Esophagus squamous epithelium (tissue), 5 donors: ENCODE results near the gene VASH1. TPM values are rescaled to one million over a fixed set of nuclear protein-coding genes. Genes with fewer than 3 reads are reported as not detected.

Experiments
- DNase-seq: peaks from one replicate; lab custom pipeline; 2025; lab: John Stamatoyannopoulos, UW
- H3K27ac ChIP-seq, 4 donors: fragments of 200-600 bp; sonication (generic); one replicate each; pipeline ENCODE4 v1.5.1; 2016 to 2019; ENCODE audit warnings: mild to moderate bottlenecking in 1 of 4
- H3K27me3 ChIP-seq, 4 donors: fragments of 200-600 bp; sonication (generic); 1 replicate in 3 of 4; 2 replicates in 1 of 4; pipeline versions ENCODE4 v1.5.1 to v1.6.0; 2017 to 2021; ENCODE audit warnings: antibody characterized with exemption in 1 of 4
- H3K36me3 ChIP-seq, 3 donors: fragments of 200-600 bp; sonication (generic); one replicate each; pipeline ENCODE4 v1.5.1; 2016 to 2019
- H3K4me1 ChIP-seq, 3 donors: fragments of 200-600 bp; sonication (generic); one replicate each; pipeline ENCODE4 v1.5.1; 2017 to 2019
- H3K4me3 ChIP-seq, 4 donors: fragments of 200-600 bp; sonication (generic); 1 replicate in 3 of 4; 2 replicates in 1 of 4; pipeline ENCODE4 v1.5.1; 2016 to 2019; ENCODE audit warnings: mild to moderate bottlenecking in 2 of 4, moderate library complexity in 1 of 4
- H3K9me3 ChIP-seq, 3 donors: fragments of 200-600 bp; sonication (generic); one replicate each; pipeline ENCODE4 v1.5.1; 2016 to 2019
- POLR2A ChIP-seq, 4 donors: fragments of 450-650 bp; IDR thresholded peaks; one replicate each; pipeline ENCODE4 v1.6.1; 2017; ENCODE audit warnings: antibody characterized with exemption in 4 of 4, mild to moderate bottlenecking in 4 of 4, moderate library complexity in 3 of 4
- WGBS, 2 donors: methylation state at CpG; one replicate each; pipeline ENCODE4 v1.1.5; 2018; 5-methylcytosine and 5-hydroxymethylcytosine counted together
- intact Hi-C: fragments of 100-400 bp; cut with DNase I; formaldehyde crosslinking; loops from one replicate; pipeline ENCODE4 v1.15.0; 2022
- total RNA-seq, 4 donors: library from RNA; depleted of rRNA; stranded (reverse); fragments of >200 nt; gene quantifications; one replicate each; pipeline ENCODE4 v1.1.0, GENCODE V29; 2016
- TF ChIP-seq, protein P1 (sequence below), 6 experiments: fragments of 450-650 bp in 4 of 6; fragments of 200-600 bp in 2 of 6; sonication (generic) in 2 of 6; IDR thresholded peaks; one replicate each; pipeline ENCODE4 v1.5.1; 2016 to 2019; ENCODE audit warnings: antibody characterized with exemption in 6 of 6, mild to moderate bottlenecking in 4 of 6, moderate library complexity in 4 of 6
- donor health status: DM: yes; HTN: yes; CAD: no.

The VASH1 gene
- total RNA-seq, 4 donors from 2014 or later: 1.3 to 5.7 (median 3.0) TPM

GRCh38 chr14:76759589-76759988 is 1.7 kb upstream of the VASH1 start:
- TF ChIP-seq POLR2A (IDR thresholded peaks at IDR 0.05): no peak
- TF ChIP-seq, protein P1, sequence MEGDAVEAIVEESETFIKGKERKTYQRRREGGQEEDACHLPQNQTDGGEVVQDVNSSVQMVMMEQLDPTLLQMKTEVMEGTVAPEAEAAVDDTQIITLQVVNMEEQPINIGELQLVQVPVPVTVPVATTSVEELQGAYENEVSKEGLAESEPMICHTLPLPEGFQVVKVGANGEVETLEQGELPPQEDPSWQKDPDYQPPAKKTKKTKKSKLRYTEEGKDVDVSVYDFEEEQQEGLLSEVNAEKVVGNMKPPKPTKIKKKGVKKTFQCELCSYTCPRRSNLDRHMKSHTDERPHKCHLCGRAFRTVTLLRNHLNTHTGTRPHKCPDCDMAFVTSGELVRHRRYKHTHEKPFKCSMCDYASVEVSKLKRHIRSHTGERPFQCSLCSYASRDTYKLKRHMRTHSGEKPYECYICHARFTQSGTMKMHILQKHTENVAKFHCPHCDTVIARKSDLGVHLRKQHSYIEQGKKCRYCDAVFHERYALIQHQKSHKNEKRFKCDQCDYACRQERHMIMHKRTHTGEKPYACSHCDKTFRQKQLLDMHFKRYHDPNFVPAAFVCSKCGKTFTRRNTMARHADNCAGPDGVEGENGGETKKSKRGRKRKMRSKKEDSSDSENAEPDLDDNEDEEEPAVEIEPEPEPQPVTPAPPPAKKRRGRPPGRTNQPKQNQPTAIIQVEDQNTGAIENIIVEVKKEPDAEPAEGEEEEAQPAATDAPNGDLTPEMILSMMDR (IDR thresholded peaks at IDR 0.05): no peak
- 69 to 89% methylated on average over 2 to 4 of the region's 4 CpGs for WGBS, 2 donors
- no peak overlapping the region for H3K27ac ChIP-seq
- DNase-seq: no peak
- no peaks in the 10 kb centered on the region for H3K36me3 ChIP-seq
- no peak overlapping the region for H3K4me3 ChIP-seq
- intact Hi-C loops: no loop called here
- H3K9me3 ChIP-seq: no peaks in the 10 kb centered on the region
- H3K27me3 ChIP-seq: peaks cover 0 to 38% (median 0%) of the 10 kb centered on the region in 4 donors
- H3K4me1 ChIP-seq: peaks cover 0 to 42% (median 24%) of the 10 kb centered on the region in 3 donors

GRCh38 chr14:76760331-76761135 is 735 bp upstream of the VASH1 start:
- intact Hi-C loops: no loop called here

DNA sequence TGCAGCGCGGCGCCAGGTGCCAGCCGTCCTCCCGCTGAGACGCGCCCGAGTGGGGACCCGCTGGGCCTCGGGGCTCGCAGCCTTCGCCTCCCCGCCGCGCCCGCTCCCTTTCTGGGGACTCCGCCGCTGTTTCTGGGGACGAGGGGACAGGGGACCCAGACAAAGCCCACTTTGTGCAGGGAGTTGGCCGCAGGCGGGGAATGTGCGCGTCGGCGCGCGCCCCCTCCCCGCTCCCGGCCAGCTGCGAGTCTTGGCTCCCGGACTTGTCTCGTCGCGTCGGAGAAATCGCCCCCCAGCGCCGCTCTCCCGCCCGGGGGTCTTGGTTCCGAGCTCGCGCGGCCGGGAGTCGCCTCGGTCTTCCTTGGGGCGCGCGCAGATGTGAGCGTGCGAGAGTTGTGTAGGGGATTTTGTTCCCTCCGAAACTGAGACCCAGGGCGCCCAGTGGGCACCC is 717 bp downstream of the VASH1 start:
- intact Hi-C loops: no loop called here
- Histone ChIP-seq H3K4me3 (peak overlapping the region; percentile 50 to 84 (median 63)), H3K4me1 (peaks cover 0 to 53% (median 27%) of the 10 kb centered on the region in 3 donors), H3K27ac (peak overlapping the region; percentile 48 to 89 (median 70)), H3K27me3 (peaks cover 0 to 38% (median 0%) of the 10 kb centered on the region in 4 donors), H3K9me3 (no peaks in the 10 kb centered on the region), H3K36me3 (no peaks in the 10 kb centered on the region)
- TF ChIP-seq POLR2A (IDR thresholded peaks at IDR 0.05): no peak
- TF ChIP-seq, protein P1 (IDR thresholded peaks at IDR 0.05): no peak
- WGBS, 2 donors: 0% methylated on average over 2 to 4 of the region's 54 CpGs
- no peak for DNase-seq

More at GRCh38 chr14:76760331-76761135, 735 bp upstream of the VASH1 start:
- H3K36me3 ChIP-seq: no peaks in the 10 kb centered on the region
- no peak for TF ChIP-seq POLR2A (IDR thresholded peaks at IDR 0.05)
- TF ChIP-seq, protein P1 (IDR thresholded peaks at IDR 0.05): no peak
- H3K27me3 ChIP-seq: peaks cover 0 to 38% (median 0%) of the 10 kb centered on the region in 4 donors
- DNase-seq: no peak
- H3K27ac ChIP-seq: peak overlapping the region in 3 of 4 donors; percentile 52 to 89 (median 85)
- peaks cover 0 to 52% (median 27%) of the 10 kb centered on the region in 3 donors for H3K4me1 ChIP-seq
- WGBS, 2 donors: 53 to 62% methylated on average over 10 to 17 of the region's 26 CpGs
- H3K4me3 ChIP-seq: peak overlapping the region; percentile 50 to 84 (median 63)
- no peaks in the 10 kb centered on the region for H3K9me3 ChIP-seq

DNA sequence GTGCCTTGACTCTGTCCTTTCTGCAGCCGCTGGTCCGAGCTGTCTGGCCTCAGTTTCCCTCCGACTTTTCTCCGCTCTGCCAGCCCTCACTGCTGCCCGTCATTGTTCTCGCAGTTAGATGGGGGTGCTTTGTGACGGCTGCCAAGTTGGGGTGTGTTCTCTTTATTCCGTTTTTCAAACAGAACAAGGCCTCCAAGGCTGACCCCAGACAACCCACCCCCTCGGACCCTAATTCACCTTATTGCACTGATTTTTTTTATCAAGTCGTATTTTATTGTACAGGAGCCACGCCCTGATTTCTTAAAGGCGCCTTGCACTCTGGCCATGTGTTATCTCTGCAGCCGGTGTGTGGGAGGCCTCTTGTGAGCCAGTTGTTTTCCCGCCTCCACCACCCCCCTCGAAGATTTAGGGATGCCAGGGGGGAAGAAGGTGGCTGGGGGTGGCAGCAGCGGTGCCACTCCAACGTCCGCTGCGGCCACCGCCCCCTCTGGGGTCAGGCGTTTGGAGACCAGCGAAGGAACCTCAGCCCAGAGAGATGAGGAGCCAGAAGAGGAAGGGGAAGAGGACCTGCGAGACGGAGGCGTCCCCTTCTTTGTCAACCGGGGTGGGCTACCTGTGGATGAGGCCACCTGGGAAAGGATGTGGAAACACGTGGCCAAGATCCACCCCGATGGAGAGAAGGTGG is 1.3 kb downstream of the VASH1 start:
- no peak for DNase-seq
- Histone ChIP-seq H3K27ac (peak overlapping the region; percentile 48 to 89 (median 70)), H3K4me1 (peaks cover 0 to 58% (median 27%) of the 10 kb centered on the region in 3 donors), H3K4me3 (peak overlapping the region; percentile 50 to 84 (median 63)), H3K36me3 (no peaks in the 10 kb centered on the region), H3K27me3 (peaks cover 0 to 38% (median 0%) of the 10 kb centered on the region in 4 donors), H3K9me3 (no peaks in the 10 kb centered on the region)
- TF ChIP-seq, protein P1 (IDR thresholded peaks at IDR 0.05): no peak
- no peak for TF ChIP-seq POLR2A (IDR thresholded peaks at IDR 0.05)
- WGBS, 2 donors: 15 to 20% methylated on average over 19 to 22 of the region's 28 CpGs
- intact Hi-C loops: no loop called here
